HepG2 (cell line): Measurements from ENCODE around the gene PRKCZ. TPM values are rescaled to one million over a fixed set of nuclear protein-coding genes. Genes with fewer than 3 reads are reported as not detected.

ENCODE experiments used
- ATM ChIP-seq: fragments of 450-650 bp; IDR thresholded peaks from 2 replicates; pipeline ENCODE4 v1.7.1; 2017; ENCODE audit warnings: mild to moderate bottlenecking, borderline replicate concordance
- BORCS8-MEF2B ChIP-seq: sonication (generic); formaldehyde crosslinking; IDR thresholded peaks from 2 replicates; pipeline ENCODE4 v1.8.0; 2022; ENCODE audit warnings: mild to moderate bottlenecking, missing genetic modification reagents
- GTF2F1 ChIP-seq: fragments of 150-350 bp; IDR thresholded peaks from 2 replicates; pipeline ENCODE4 v1.6.1; 2014; ENCODE audit warnings: low read length
- HIC2 ChIP-seq: sonication (generic); formaldehyde crosslinking; IDR thresholded peaks from 2 replicates; pipeline ENCODE4 v1.9.0; 2022; ENCODE audit warnings: low read depth, missing genetic modification reagents
- KDM6A ChIP-seq: IDR thresholded peaks from 2 replicates; pipeline ENCODE4 v1.6.1; 2016; ENCODE audit warnings: low read depth
- KMT2A ChIP-seq: sonication (generic); formaldehyde crosslinking; IDR thresholded peaks from 2 replicates; pipeline ENCODE4 v1.4.0; 2020; ENCODE audit warnings: missing genetic modification reagents
- MAX ChIP-seq: IDR thresholded peaks from 2 replicates; pipeline ENCODE4 v1.6.1; 2012; ENCODE audit warnings: inconsistent platforms
- MEIS1 ChIP-seq: sonication (generic); formaldehyde crosslinking; IDR thresholded peaks from 2 replicates; pipeline ENCODE4 v1.9.0; 2021; ENCODE audit warnings: mild to moderate bottlenecking, missing genetic modification reagents, moderate library complexity, borderline replicate concordance
- MXI1 ChIP-seq: IDR thresholded peaks from 3 replicates; pipeline ENCODE4 v1.6.1; 2012; ENCODE audit warnings: low read depth, low read length, inconsistent platforms, borderline replicate concordance
- NCOA2 ChIP-seq: sonication (generic); formaldehyde crosslinking; IDR thresholded peaks from 2 replicates; pipeline ENCODE4 v1.8.0; 2022; ENCODE audit warnings: inconsistent platforms
- PCBP1 ChIP-seq: fragments of 200-400 bp; formaldehyde crosslinking; IDR thresholded peaks from 2 replicates; pipeline ENCODE4 v1.6.1; 2017; ENCODE audit warnings: mild to moderate bottlenecking, low read depth, low read length, borderline replicate concordance
- RAD51 ChIP-seq: fragments of 450-650 bp; IDR thresholded peaks from 2 replicates; pipeline ENCODE4 v1.6.1; 2016; ENCODE audit warnings: borderline replicate concordance
- RBM22 ChIP-seq: fragments of 200-400 bp; formaldehyde crosslinking; optimal IDR thresholded peaks from 2 replicates; pipeline ENCODE3; 2017; ENCODE audit warnings: mild to moderate bottlenecking, low read length, moderate library complexity
- SALL1 ChIP-seq: sonication (generic); formaldehyde crosslinking; IDR thresholded peaks from 2 replicates; pipeline ENCODE4 v1.8.0; 2022; ENCODE audit warnings: mild to moderate bottlenecking, missing genetic modification reagents
- SKIL ChIP-seq: sonication (generic); formaldehyde crosslinking; IDR thresholded peaks from 2 replicates; pipeline ENCODE4 v1.8.0; 2022; ENCODE audit warnings: missing genetic modification reagents, mild to moderate bottlenecking, moderate library complexity, borderline replicate concordance
- TBP ChIP-seq: sonication (generic); formaldehyde crosslinking; IDR thresholded peaks from 2 replicates; pipeline ENCODE4 v1.5.0; 2020; ENCODE audit warnings: missing genetic modification reagents
- TEAD3 ChIP-seq: optimal IDR thresholded peaks from 2 replicates; pipeline ENCODE3; 2016; ENCODE audit warnings: borderline replicate concordance
- TGIF2 ChIP-seq: IDR thresholded peaks from 2 replicates; pipeline ENCODE4 v1.6.1; 2016; ENCODE audit warnings: control low read depth, missing compliant biosample characterization
- U2AF2 ChIP-seq: fragments of 200-400 bp; formaldehyde crosslinking; IDR thresholded peaks from 2 replicates; pipeline ENCODE4 v1.6.1; 2017; ENCODE audit warnings: low read depth, mild to moderate bottlenecking, low read length
- ZBTB1 ChIP-seq: sonication (generic); formaldehyde crosslinking; IDR thresholded peaks from 2 replicates; pipeline ENCODE4 v1.4.0; 2020; ENCODE audit warnings: missing genetic modification reagents, borderline replicate concordance
- ZKSCAN8 ChIP-seq: IDR thresholded peaks from 2 replicates; pipeline ENCODE4 v1.6.1; 2016; ENCODE audit warnings: borderline replicate concordance, missing genetic modification reagents, missing compliant biosample characterization
- ZNF230 ChIP-seq: sonication (generic); formaldehyde crosslinking; IDR thresholded peaks from 2 replicates; pipeline ENCODE4 v1.4.0; 2020; ENCODE audit warnings: mild to moderate bottlenecking, missing genetic modification reagents
- ZNF264 ChIP-seq: sonication (generic); formaldehyde crosslinking; IDR thresholded peaks from 2 replicates; pipeline ENCODE4 v1.4.0; 2020; ENCODE audit warnings: missing genetic modification reagents
- ZNF558 ChIP-seq: sonication (generic); formaldehyde crosslinking; IDR thresholded peaks from 2 replicates; pipeline ENCODE4 v1.9.0; 2022; ENCODE audit warnings: mild to moderate bottlenecking, missing genetic modification reagents, borderline replicate concordance
- ZNF580 ChIP-seq: IDR thresholded peaks from 2 replicates; pipeline ENCODE4 v1.6.1; 2016; ENCODE audit warnings: low read depth, borderline replicate concordance
- ZNF777 ChIP-seq: sonication (generic); formaldehyde crosslinking; IDR thresholded peaks from 2 replicates; pipeline ENCODE4 v1.4.0; 2020; ENCODE audit warnings: missing genetic modification reagents
- ZSCAN29 ChIP-seq: sonication (generic); formaldehyde crosslinking; conservative IDR thresholded peaks from 2 replicates; pipeline ENCODE4 v1.4.0; 2020; ENCODE audit warnings: mild to moderate bottlenecking, missing genetic modification reagents
- polyA plus RNA-seq, 8 experiments: library from polyadenylated mRNA; depleted of rRNA in 3 of 8; stranded (reverse) in 7 of 8; unstranded in 1 of 8; fragments of >200 nt; fragmentation: Illumina TruSeq in 4 of 8; extraction: Trizol in 4 of 8; gene quantifications; 2 replicates each; pipeline versions ENCODE4 v1.2.1 to v1.2.3, GENCODE V29; 2011 to 2016; ENCODE audit warnings: low read depth in 4 of 8, missing spikeins in 1 of 8, mixed read lengths in 1 of 8; ENCODE audit not compliant: insufficient read depth in 1 of 8
- total RNA-seq, 5 experiments: library from RNA; depleted of rRNA; stranded (reverse); fragments of >200 nt; fragmentation: Illumina TruSeq; extraction: Trizol; gene quantifications; 2 replicates each; pipeline ENCODE4 v1.2.3, GENCODE V29; 2016; ENCODE audit warnings: low read depth in 1 of 5

PRKCZ gene
- total and polyA plus RNA-seq, 2 of the 13 experiments (the other 11 are each of a cell fraction or from before 2014, with no cell fraction given): 34.7 to 85.2 TPM

- TF ChIP-seq SKIL (CRISPR knock-in tag) (peak; percentile 95), TBP (CRISPR knock-in tag) (no peak), ZKSCAN8 (CRISPR knock-in tag) (peak; percentile 70), MAX (peak; percentile 48; the same call in 1 of the 2 replicates), TGIF2 (CRISPR knock-in tag) (peak; percentile 90), ZNF558 (no peak), ZSCAN29 (CRISPR knock-in tag) (peak; percentile 91), ZNF264 (no peak; the same call in 1 of the 2 replicates), TEAD3 (CRISPR knock-in tag) (no peak), HIC2 (CRISPR knock-in tag) (peak; percentile 54), BORCS8-MEF2B (CRISPR knock-in tag) (no peak), KDM6A (CRISPR knock-in tag) (0 out of 2 replicates have a peak, but pooled peaks have one; percentile 65), ATM (no peak), MXI1 (peak; percentile 46; the same call in 1 of the 3 replicates), GTF2F1 (no peak), ZNF230 (no peak), PCBP1 (0 out of 2 replicates have a peak, but pooled peaks have one; percentile 35), NCOA2 (CRISPR knock-in tag) (peak; percentile 91), U2AF2 (no peak), SALL1 (peak; percentile 74), RBM22 (peak; percentile 93), ZNF580 (CRISPR knock-in tag) (peak; percentile 62; the same call in 1 of the 2 replicates), ZNF777 (CRISPR knock-in tag) (no peak), MEIS1 (CRISPR knock-in tag) (peak; percentile 57; the same call in 1 of the 2 replicates), RAD51 (no peak), ZBTB1 (CRISPR knock-in tag) (no peak), KMT2A (CRISPR knock-in tag) (no peak)
Observed at GRCh38 chr1:2232255-2232915, 182.2 kb downstream of the PRKCZ start (continued).
